Adrenal gland (tissue), 12 donors: Measurements from ENCODE around the gene SULT1C3. TPM values are rescaled to one million over a fixed set of nuclear protein-coding genes. Genes with fewer than 3 reads are reported as not detected.

ENCODE experiments used
- DNase-seq, 7 donors: peaks; one replicate each; pipeline ENCODE4 v3.0.0-alpha.2; 2019 to 2020
- H3K27ac ChIP-seq, 5 donors: fragments of 200-600 bp; sonication (generic) in 4 of 5; 1 replicate in 3 of 5; 2 replicates in 2 of 5; pipeline versions ENCODE4 v1.5.1 to v1.8.0; 2016 to 2020; ENCODE audit warnings: mild to moderate bottlenecking in 1 of 5
- H3K27me3 ChIP-seq: fragments of 200-600 bp; 2 replicates; pipeline ENCODE4 v1.8.0; 2021
- H3K36me3 ChIP-seq, 2 donors: fragments of 200-600 bp; replicated peaks in 1 of 2; 1 replicate in 1 of 2; 2 replicates in 1 of 2; pipeline versions ENCODE4 v1.5.1 to v1.8.0; 2018 to 2022
- H3K4me1 ChIP-seq, 2 donors: fragments of 200-600 bp; replicated peaks in 1 of 2; 1 replicate in 1 of 2; 2 replicates in 1 of 2; pipeline versions ENCODE4 v1.5.1 to v1.8.0; 2018 to 2021
- H3K4me3 ChIP-seq, 4 donors: fragments of 200-600 bp; sonication (generic) in 3 of 4; one replicate each; pipeline ENCODE4 v1.5.1; 2016 to 2018
- H3K9me3 ChIP-seq, 3 donors: fragments of 200-600 bp; sonication (generic) in 1 of 3; replicated peaks in 1 of 3; 1 replicate in 2 of 3; 2 replicates in 1 of 3; pipeline versions ENCODE4 v1.5.1 to v1.8.0; 2016 to 2021
- CTCF ChIP-seq, 6 experiments: fragments of 450-650 bp in 4 of 6; fragments of 200-600 bp in 2 of 6; sonication (generic) in 1 of 6; IDR thresholded peaks; 1 replicate in 5 of 6; 2 replicates in 1 of 6; pipeline versions ENCODE4 v1.5.1 to v1.8.0; 2016 to 2021; ENCODE audit warnings: antibody characterized with exemption in 6 of 6, mild to moderate bottlenecking in 2 of 6, moderate library complexity in 1 of 6
- POLR2A ChIP-seq, 2 donors: fragments of 450-650 bp; IDR thresholded peaks; one replicate each; pipeline ENCODE4 v1.6.1; 2017; ENCODE audit warnings: antibody characterized with exemption in 2 of 2, mild to moderate bottlenecking in 2 of 2, moderate library complexity in 1 of 2
- whole genome bisulfite sequencing, 4 donors: extraction: QIAGEN DNeasy Blood & Tissue Kit in 2 of 4; methylation state at CpG; one replicate each; pipeline versions ENCODE4 v1.1.5 to v1.1.7; 2013 to 2017; 5-methylcytosine and 5-hydroxymethylcytosine counted together
- intact Hi-C, 2 donors: fragments of 100-400 bp; cut with DNase I; formaldehyde crosslinking; loops; one replicate each; pipeline versions ENCODE4 v1.14.1 to v1.15.0; 2022 to 2023
- polyA plus RNA-seq, 3 donors: library from polyadenylated mRNA; stranded (reverse); fragments of 200-250 nt in 2 of 3; fragments of 350-450 nt in 1 of 3; fragmentation: Illumina TruSeq in 1 of 3; extraction: RNeasy Lipid Tissue Mini Kit (QIAGEN cat#74804) in 1 of 3; gene quantifications; one replicate each; pipeline ENCODE4 v1.2.3, GENCODE V29; 2013 to 2014
- total RNA-seq, 9 donors: library from RNA; depleted of rRNA in 4 of 9; stranded (reverse); fragments of >200 nt in 4 of 9; fragments of 120-200 nt in 1 of 9; fragmentation: NEBNext Ultra II Directional in 1 of 9; extraction: Animal tissue kit (Norgen Biotek cat#: 25700) in 1 of 9; gene quantifications; one replicate each; pipeline versions ENCODE4 v1.1.0 to v1.2.4, GENCODE V29; 2013 to 2023
- donor health status: healthy with polysubstance abuse.
- donor health status: Bipolar disorder and iron deficiency.
- donor health status: DM: yes; HTN: yes; CAD: no.
- donor health status: DM: no; HTN: no; CAD: no.
- donor health status: DM: no; HTN: no; CAD: no.
- donor health status: DM: yes; HTN: yes; CAD: no.

Gene SULT1C3
- total and polyA plus RNA-seq, 12 donors: not detected

- TF ChIP-seq CTCF (IDR thresholded peaks at IDR 0.05) (no peak), POLR2A (IDR thresholded peaks at IDR 0.05) (no peak)
- Histone ChIP-seq H3K4me1 (no peaks in the 10 kb centered on the region), H3K9me3 (no peaks in the 10 kb centered on the region), H3K27ac (no peak overlapping the region), H3K36me3 (no peaks in the 10 kb centered on the region), H3K27me3 (no peaks in the 10 kb centered on the region), H3K4me3 (no peak overlapping the region)
- WGBS, 4 donors: 64 to 78% (median 73%) methylated on average over 2 of the region's 2 CpGs
- intact Hi-C loops: no loop called here
- no peak for DNase-seq
Observed at GRCh38 chr2:108304975-108305374, 65.2 kb downstream of the SULT1C3 start.

GRCh38 chr2:108305901-108306300, 66.1 kb downstream of the SULT1C3 start:
- Histone ChIP-seq H3K4me1 (no peaks in the 10 kb centered on the region), H3K36me3 (no peaks in the 10 kb centered on the region), H3K9me3 (no peaks in the 10 kb centered on the region), H3K27ac (no peak overlapping the region), H3K27me3 (no peaks in the 10 kb centered on the region), H3K4me3 (no peak overlapping the region)
- DNase-seq: no peak
- intact Hi-C loops: no loop called here
- TF ChIP-seq POLR2A (IDR thresholded peaks at IDR 0.05): no peak
- no peak for TF ChIP-seq CTCF (IDR thresholded peaks at IDR 0.05)
- WGBS, 4 donors: 86 to 91% (median 90%) methylated on average over 2 of the region's 2 CpGs

- H3K4me1 ChIP-seq: no peaks in the 10 kb centered on the region
- intact Hi-C loops: no loop called here
- no peak for DNase-seq
- TF ChIP-seq CTCF (IDR thresholded peaks at IDR 0.05) (no peak), POLR2A (IDR thresholded peaks at IDR 0.05) (no peak)
- H3K36me3 ChIP-seq: no peaks in the 10 kb centered on the region
- H3K27me3 ChIP-seq: no peaks in the 10 kb centered on the region
- H3K9me3 ChIP-seq: no peaks in the 10 kb centered on the region
- no peak overlapping the region for H3K27ac ChIP-seq
- no peak overlapping the region for H3K4me3 ChIP-seq
Observed at GRCh38 chr2:108309903-108310302, 70.1 kb downstream of the SULT1C3 start.

Other genes with a start within 250 kb of the SULT1C3 start
- 1 to 10 TPM in 1 of 9 donors, under 1 TPM in 1, not detected in 7; 0.39 to 1.5 TPM for gene SULT1C2, start 48.9 kb downstream of the SULT1C3 start, total RNA-seq
- gene SULT1C2, start 48.9 kb downstream of the SULT1C3 start, polyA plus RNA-seq: under 1 TPM in 2 of 3 donors, not detected in 1; 0.10 to 0.32 TPM
- 10 to 100 TPM in 1 of 9 donors, 1 to 10 TPM in 6, under 1 TPM in 2; 0.86 to 14.4 (median 2.4) TPM for gene SULT1C4, start 138.0 kb downstream of the SULT1C3 start, total RNA-seq
- gene SULT1C4, start 138.0 kb downstream of the SULT1C3 start, polyA plus RNA-seq: 1 to 10 TPM in 1 of 3 donors, under 1 TPM in 2; 0.34 to 1.2 (median 0.80) TPM
- gene GCC2, start 209.2 kb downstream of the SULT1C3 start, total RNA-seq: 10 to 100 TPM; 16.4 to 48.0 (median 38.9) TPM
- 10 to 100 TPM in 2 of 3 donors, 1 to 10 TPM in 1; 9.5 to 38.8 (median 17.9) TPM for gene GCC2, start 209.2 kb downstream of the SULT1C3 start, polyA plus RNA-seq